Kidney (tissue), 11 donors: ENCODE data around the gene HYDIN. TPM values are rescaled to one million over a fixed set of nuclear protein-coding genes. Genes with fewer than 3 reads are reported as not detected.
"Not testable (repeated sequence)": the region's sequence is repeated elsewhere in the genome, so short reads cannot be mapped to it uniquely, and the experiment has no call there.

Experiments
- DNase-seq, 5 donors: peaks; one replicate each; pipeline ENCODE4 v3.0.0-alpha.2; 2013 to 2020
- FAIRE-seq: peaks from 2 replicates; lab custom pipeline; 2012; peaks lifted over from hg19 to GRCh38; lab: Jason Lieb, UNC
- H3K27ac ChIP-seq, 2 donors: one replicate each; pipeline ENCODE4 v1.7.0; 2013; ENCODE audit warnings: low read depth in 2 of 2, low read length in 2 of 2, inconsistent platforms in 1 of 2
- H3K27me3 ChIP-seq: one replicate; pipeline ENCODE4 v1.7.1; 2013; ENCODE audit warnings: low read length, inconsistent platforms; ENCODE audit not compliant: control insufficient read depth, insufficient read depth
- H3K36me3 ChIP-seq, 3 donors: one replicate each; pipeline versions ENCODE4 v1.7.0 to v1.7.1; 2013; ENCODE audit warnings: low read length in 3 of 3, control low read depth in 1 of 3, inconsistent platforms in 1 of 3; ENCODE audit not compliant: insufficient read depth in 3 of 3, control insufficient read depth in 2 of 3
- H3K4me1 ChIP-seq, 3 donors: one replicate each; pipeline versions ENCODE4 v1.7.0 to v1.7.1; 2013; ENCODE audit warnings: low read length in 3 of 3, inconsistent platforms in 1 of 3, low read depth in 1 of 3; ENCODE audit not compliant: control insufficient read depth in 2 of 3, insufficient read depth in 2 of 3
- H3K4me3 ChIP-seq, 3 donors: one replicate each; pipeline versions ENCODE4 v1.7.0 to v1.8.1; 2013; ENCODE audit warnings: low read length in 3 of 3, control low read depth in 1 of 3, inconsistent platforms in 1 of 3
- H3K9ac ChIP-seq, 3 donors: one replicate each; pipeline versions ENCODE4 v1.7.0 to v1.7.1; 2013; ENCODE audit warnings: low read length in 3 of 3, control low read depth in 1 of 3, inconsistent platforms in 1 of 3
- H3K9me3 ChIP-seq, 3 donors: one replicate each; pipeline versions ENCODE4 v1.7.0 to v1.7.1; 2013; ENCODE audit warnings: low read length in 3 of 3, control low read depth in 1 of 3, inconsistent platforms in 1 of 3; ENCODE audit not compliant: control insufficient read depth in 2 of 3, insufficient read depth in 1 of 3
- intact Hi-C: fragments of 100-400 bp; cut with DNase I; formaldehyde crosslinking; loops from one replicate; pipeline ENCODE4 v1.11.1; 2022
- polyA plus RNA-seq: library from polyadenylated mRNA; stranded (reverse); fragments of 350-450 nt; fragmentation: Illumina TruSeq; extraction: RNeasy Lipid Tissue Mini Kit (QIAGEN cat#74804); gene quantifications from one replicate; pipeline ENCODE4 v1.2.3, GENCODE V29; 2014; ENCODE audit warnings: low read depth, low replicate concordance; ENCODE audit not compliant: insufficient read depth
- total RNA-seq: library from RNA; stranded (reverse); fragmentation: NEBNext Ultra II Directional; extraction: Animal tissue kit (Norgen Biotek cat#: 25700); gene quantifications from one replicate; pipeline ENCODE4 v1.2.1, GENCODE V29; 2021
- donor health status: control.
- donor health status: control.
- donor health status: DM: yes; HTN: yes; CAD: no.
- donor health status: Normal renal cell carcinoma (clear cell type).

HYDIN gene
- total and polyA plus RNA-seq, 2 donors from 2014 or later, result 1.8 to 21.0 TPM

GRCh38 chr16:70922164-70922563, 308.4 kb downstream of the HYDIN start:
- H3K4me3 ChIP-seq, H3K36me3 ChIP-seq, H3K27ac ChIP-seq, H3K9me3 ChIP-seq, intact Hi-C loops, H3K27me3 ChIP-seq, FAIRE-seq, H3K4me1 ChIP-seq, H3K9ac ChIP-seq: not testable (repeated sequence)
- DNase-seq, result peak in 4 of 5 donors; percentile 31 to 70 (median 42)

GRCh38 chr16:70920661-70921060, 309.9 kb downstream of the HYDIN start:
- peak in 1 of 5 donors; percentile 11 for DNase-seq
- H3K4me3 ChIP-seq, H3K4me1 ChIP-seq, intact Hi-C loops, FAIRE-seq, H3K9ac ChIP-seq, H3K36me3 ChIP-seq, H3K9me3 ChIP-seq, H3K27ac ChIP-seq, H3K27me3 ChIP-seq: not testable (repeated sequence)

GRCh38 chr16:70888208-70888607, 342.3 kb downstream of the HYDIN start:
- H3K9ac ChIP-seq, FAIRE-seq, H3K4me1 ChIP-seq, H3K27me3 ChIP-seq, H3K27ac ChIP-seq, intact Hi-C loops, H3K4me3 ChIP-seq, H3K9me3 ChIP-seq, H3K36me3 ChIP-seq, DNase-seq: not testable (repeated sequence)

- H3K4me3 ChIP-seq, H3K27ac ChIP-seq, H3K27me3 ChIP-seq, intact Hi-C loops, FAIRE-seq, H3K4me1 ChIP-seq, H3K9me3 ChIP-seq, DNase-seq, H3K9ac ChIP-seq, H3K36me3 ChIP-seq: not testable (repeated sequence)
Measured at GRCh38 chr16:70884652-70885051, 345.9 kb downstream of the HYDIN start.

GRCh38 chr16:70882311-70882710, 348.2 kb downstream of the HYDIN start:
- H3K4me3 ChIP-seq, FAIRE-seq, H3K27ac ChIP-seq, H3K9me3 ChIP-seq, intact Hi-C loops, H3K4me1 ChIP-seq, H3K27me3 ChIP-seq, H3K36me3 ChIP-seq, H3K9ac ChIP-seq, DNase-seq: not testable (repeated sequence)

- H3K9me3 ChIP-seq, H3K27ac ChIP-seq, H3K4me3 ChIP-seq, intact Hi-C loops, H3K27me3 ChIP-seq, H3K9ac ChIP-seq, DNase-seq, H3K36me3 ChIP-seq, H3K4me1 ChIP-seq, FAIRE-seq: not testable (repeated sequence)
Measured at GRCh38 chr16:70877895-70878294, 352.6 kb downstream of the HYDIN start.

- H3K9ac ChIP-seq, H3K27me3 ChIP-seq, H3K27ac ChIP-seq, FAIRE-seq, H3K36me3 ChIP-seq, H3K4me1 ChIP-seq, DNase-seq, H3K9me3 ChIP-seq, intact Hi-C loops, H3K4me3 ChIP-seq: not testable (repeated sequence)
Measured at GRCh38 chr16:70876442-70876841, 354.1 kb downstream of the HYDIN start.

- H3K4me3 ChIP-seq, FAIRE-seq, intact Hi-C loops, H3K4me1 ChIP-seq, H3K27me3 ChIP-seq, H3K9me3 ChIP-seq, H3K9ac ChIP-seq, H3K27ac ChIP-seq, H3K36me3 ChIP-seq, DNase-seq: not testable (repeated sequence)
Measured at GRCh38 chr16:70864698-70865097, 365.8 kb downstream of the HYDIN start.

- intact Hi-C loops, FAIRE-seq: not testable (repeated sequence)
- DNase-seq, result peak in 3 of 5 donors; percentile 9 to 16 (median 10)
Measured at GRCh38 chr16:70861996-70862395, 368.5 kb downstream of the HYDIN start.

More at GRCh38 chr16:70861996-70862395, 368.5 kb downstream of the HYDIN start:
- not testable (repeated sequence) for H3K4me1 ChIP-seq, H3K27ac ChIP-seq, H3K9me3 ChIP-seq, H3K27me3 ChIP-seq, H3K9ac ChIP-seq, H3K36me3 ChIP-seq, H3K4me3 ChIP-seq
